Activated naive CD8-positive, alpha-beta T cell treated with anti-CD3 and anti-CD28 coated beads for 36 hours (primary cell): ENCODE results near the gene TGFBR3L. TPM values are rescaled to one million over a fixed set of nuclear protein-coding genes. Genes with fewer than 3 reads are reported as not detected.

Experiments
- DNase-seq: peaks from one replicate; pipeline ENCODE4 v3.0.0; 2021
- H3K27ac Mint-ChIP-seq: one replicate; pipeline ENCODE4 v1.8.0; 2022; ENCODE audit warnings: mild to moderate bottlenecking, moderate library complexity, mixed read lengths
- H3K27me3 Mint-ChIP-seq: one replicate; pipeline ENCODE4 v1.8.0; 2022; ENCODE audit warnings: mild to moderate bottlenecking, mixed read lengths
- H3K36me3 Mint-ChIP-seq: one replicate; pipeline ENCODE4 v1.8.0; 2021; ENCODE audit warnings: mild to moderate bottlenecking, mixed read lengths
- H3K4me1 Mint-ChIP-seq: one replicate; pipeline ENCODE4 v1.8.0; 2021; ENCODE audit warnings: mixed read lengths
- H3K4me3 Mint-ChIP-seq: one replicate; pipeline ENCODE4 v1.8.0; 2022; ENCODE audit warnings: mild to moderate bottlenecking, moderate library complexity, mixed read lengths
- H3K9me3 Mint-ChIP-seq: one replicate; pipeline ENCODE4 v1.8.0; 2022; ENCODE audit warnings: mixed read lengths
- total RNA-seq, 2 experiments: library from RNA; stranded (reverse); gene quantifications; one replicate each; pipeline ENCODE4 v1.2.3, GENCODE V29; 2021

TGFBR3L gene
- total RNA-seq, 2 experiments from 2014 or later: 2.1 to 3.2 TPM

DNA sequence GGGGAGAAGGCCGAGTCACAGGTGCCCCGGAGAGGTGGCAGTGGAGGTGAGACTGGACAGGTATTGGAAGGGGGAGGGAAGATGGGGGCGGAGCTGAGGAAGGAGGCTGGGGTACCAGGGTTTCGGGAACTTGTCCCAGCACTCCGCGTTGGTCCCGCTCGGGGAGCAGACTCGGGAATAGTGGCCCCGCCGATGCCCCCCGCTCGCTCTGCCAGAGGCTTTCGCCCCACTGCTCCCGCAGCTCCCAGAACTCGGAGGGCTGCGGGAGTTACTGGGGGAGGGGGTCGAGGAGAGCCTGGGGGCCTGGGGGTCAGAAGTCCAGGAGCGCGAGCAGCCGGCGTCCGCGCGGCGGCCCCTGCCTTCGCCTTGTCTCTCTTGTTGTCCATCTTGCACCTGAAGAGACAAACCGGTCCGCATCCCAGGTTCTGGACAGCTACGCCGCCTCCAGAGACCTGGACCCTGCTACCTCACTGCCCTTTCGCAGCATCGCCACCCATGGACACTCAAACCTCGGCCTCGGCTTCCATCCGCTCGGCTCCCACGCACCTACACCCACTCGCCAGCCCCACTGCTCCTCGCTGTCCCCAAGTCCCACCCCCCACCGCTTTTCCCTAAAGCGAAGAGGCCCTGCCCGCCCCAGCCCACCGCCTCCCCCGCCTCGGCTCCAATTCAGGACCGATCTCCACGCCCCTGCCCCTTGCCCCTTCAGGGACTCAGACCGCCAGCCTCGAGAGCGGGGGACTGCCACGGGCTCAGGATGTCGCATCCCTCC is 41.1 kb upstream of the TGFBR3L start:
- H3K9me3 Mint-ChIP-seq: no peaks in the 10 kb centered on the region
- H3K36me3 Mint-ChIP-seq: no peaks in the 10 kb centered on the region
- no peak for DNase-seq
- peaks cover 45% of the 10 kb centered on the region for H3K27me3 Mint-ChIP-seq
- H3K27ac Mint-ChIP-seq: no peak overlapping the region
- peak overlapping the region; percentile 72 for H3K4me3 Mint-ChIP-seq
- H3K4me1 Mint-ChIP-seq: peaks cover 26% of the 10 kb centered on the region

- H3K9me3 Mint-ChIP-seq: no peaks in the 10 kb centered on the region
- H3K4me3 Mint-ChIP-seq: peak within 1 kb of the TSS; percentile 72
- H3K27ac Mint-ChIP-seq: no peak within 1 kb of the TSS
- peak; percentile 33 for DNase-seq
- peaks cover 45% of the 10 kb centered on the region for H3K27me3 Mint-ChIP-seq
- peaks cover 24% of the 10 kb centered on the region for H3K4me1 Mint-ChIP-seq
- H3K36me3 Mint-ChIP-seq: no peaks in the 10 kb centered on the region
Measured at GRCh38 chr19:7874076-7874896, 40.3 kb upstream of the TGFBR3L start, which contains the start of gene PRR36. PRR36 (minus strand) TSS chr19:7874390; CDS start chr19:7873689, 701 bp downstream.

- H3K9me3 Mint-ChIP-seq: no peaks in the 10 kb centered on the region
- peaks cover 24% of the 10 kb centered on the region for H3K4me1 Mint-ChIP-seq
- no peaks in the 10 kb centered on the region for H3K36me3 Mint-ChIP-seq
- H3K27me3 Mint-ChIP-seq: peaks cover 45% of the 10 kb centered on the region
- no peak overlapping the region for H3K27ac Mint-ChIP-seq
- DNase-seq: no peak
- peak overlapping the region; percentile 40 for H3K4me3 Mint-ChIP-seq
Measured at GRCh38 chr19:7874897-7875273, 39.7 kb upstream of the TGFBR3L start.

DNA sequence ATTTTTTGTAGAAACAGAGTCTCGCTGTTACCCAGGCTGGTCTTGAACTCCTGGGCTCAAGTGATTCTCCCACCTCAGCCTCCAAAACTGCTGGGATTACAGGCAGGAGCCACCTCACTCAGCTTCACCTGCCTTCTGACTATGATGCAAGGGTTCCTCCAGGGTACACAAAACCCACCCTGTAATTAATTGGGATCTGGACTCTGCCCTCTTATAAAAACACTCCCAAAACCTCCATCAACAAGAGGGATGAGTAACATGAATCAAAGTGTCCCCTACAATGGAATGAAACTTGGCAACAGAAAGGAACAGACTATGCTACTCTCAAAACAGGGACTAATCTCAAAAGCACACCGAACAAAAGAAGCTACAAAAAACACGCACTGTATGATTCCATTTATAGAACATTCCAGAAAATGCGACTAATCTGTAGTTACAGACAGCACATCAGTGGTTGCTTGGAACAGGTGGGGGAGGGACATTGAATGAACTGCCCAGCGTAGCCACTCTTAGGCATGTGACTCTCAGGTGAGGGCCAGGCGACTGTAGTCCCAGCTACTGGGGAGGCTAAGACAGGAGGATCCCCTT is 37.3 kb upstream of the TGFBR3L start:
- Mint-ChIP-seq H3K9me3 (no peaks in the 10 kb centered on the region), H3K4me1 (peaks cover 7% of the 10 kb centered on the region), H3K27me3 (peaks cover 29% of the 10 kb centered on the region), H3K4me3 (no peak overlapping the region), H3K27ac (no peak overlapping the region), H3K36me3 (no peaks in the 10 kb centered on the region)
- no peak for DNase-seq

GRCh38 chr19:7879111-7879807 is 35.4 kb upstream of the TGFBR3L start:
- no peaks in the 10 kb centered on the region for H3K36me3 Mint-ChIP-seq
- H3K27me3 Mint-ChIP-seq: peaks cover 16% of the 10 kb centered on the region
- H3K27ac Mint-ChIP-seq: no peak overlapping the region
- H3K4me1 Mint-ChIP-seq: peaks cover 4% of the 10 kb centered on the region
- no peak for DNase-seq
- no peak overlapping the region for H3K4me3 Mint-ChIP-seq
- H3K9me3 Mint-ChIP-seq: no peaks in the 10 kb centered on the region

DNA sequence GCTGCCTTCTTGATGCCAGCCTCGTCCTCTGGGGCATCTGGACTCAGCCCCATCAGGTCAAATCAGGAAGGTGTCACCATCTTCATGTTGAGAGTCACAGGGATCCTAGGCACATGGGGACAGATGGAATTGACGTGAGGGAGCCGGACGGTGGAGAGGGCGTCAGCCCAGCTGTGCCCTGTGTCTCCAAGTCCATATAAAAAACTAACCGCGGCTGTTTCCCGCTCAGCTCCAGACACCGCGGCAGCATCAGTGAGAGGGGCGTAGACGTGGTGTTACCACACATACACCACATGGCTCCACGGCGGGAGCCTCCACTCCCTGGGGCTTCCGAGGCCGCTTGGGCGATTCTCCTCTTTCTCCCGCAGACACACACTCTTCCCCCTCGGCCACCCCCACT is 34.8 kb upstream of the TGFBR3L start:
- H3K9me3 Mint-ChIP-seq: no peaks in the 10 kb centered on the region
- H3K27ac Mint-ChIP-seq: no peak overlapping the region
- H3K4me1 Mint-ChIP-seq: peaks cover 2% of the 10 kb centered on the region

DNA sequence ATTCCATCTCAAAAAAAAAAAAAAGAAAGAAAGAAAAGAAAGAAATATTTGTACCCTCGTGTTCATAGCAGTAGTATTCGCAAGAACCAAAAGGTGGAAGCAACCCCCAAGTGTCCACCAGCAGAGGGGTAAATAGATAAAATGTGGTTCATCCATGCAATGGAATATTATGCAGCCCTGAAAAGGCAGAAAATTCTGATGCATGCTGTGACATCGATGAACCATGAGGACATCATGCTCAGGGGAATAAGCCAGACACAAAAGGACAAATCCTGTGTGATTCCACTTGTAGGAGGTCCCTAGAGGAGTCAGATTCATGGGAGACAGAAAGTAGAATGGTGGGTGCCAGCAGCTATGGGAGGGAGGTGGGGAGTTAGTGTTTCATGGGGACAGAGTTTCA is 32.7 kb upstream of the TGFBR3L start:
- H3K27me3 Mint-ChIP-seq: peaks cover 9% of the 10 kb centered on the region
- no peak overlapping the region for H3K27ac Mint-ChIP-seq
- H3K4me3 Mint-ChIP-seq: no peak overlapping the region
- H3K4me1 Mint-ChIP-seq: no peaks in the 10 kb centered on the region
- H3K9me3 Mint-ChIP-seq: no peaks in the 10 kb centered on the region
- no peaks in the 10 kb centered on the region for H3K36me3 Mint-ChIP-seq
- DNase-seq: no peak

More for the DNA sequence above, 34.8 kb upstream of the TGFBR3L start:
- DNase-seq: no peak
- Mint-ChIP-seq H3K27me3 (peaks cover 11% of the 10 kb centered on the region), H3K36me3 (no peaks in the 10 kb centered on the region), H3K4me3 (no peak overlapping the region)

GRCh38 chr19:7883105-7883504 is 31.5 kb upstream of the TGFBR3L start:
- Mint-ChIP-seq H3K4me1 (no peaks in the 10 kb centered on the region), H3K9me3 (no peaks in the 10 kb centered on the region), H3K27me3 (peaks cover 12% of the 10 kb centered on the region), H3K36me3 (no peaks in the 10 kb centered on the region), H3K27ac (no peak overlapping the region), H3K4me3 (no peak overlapping the region)
- DNase-seq: no peak

DNA sequence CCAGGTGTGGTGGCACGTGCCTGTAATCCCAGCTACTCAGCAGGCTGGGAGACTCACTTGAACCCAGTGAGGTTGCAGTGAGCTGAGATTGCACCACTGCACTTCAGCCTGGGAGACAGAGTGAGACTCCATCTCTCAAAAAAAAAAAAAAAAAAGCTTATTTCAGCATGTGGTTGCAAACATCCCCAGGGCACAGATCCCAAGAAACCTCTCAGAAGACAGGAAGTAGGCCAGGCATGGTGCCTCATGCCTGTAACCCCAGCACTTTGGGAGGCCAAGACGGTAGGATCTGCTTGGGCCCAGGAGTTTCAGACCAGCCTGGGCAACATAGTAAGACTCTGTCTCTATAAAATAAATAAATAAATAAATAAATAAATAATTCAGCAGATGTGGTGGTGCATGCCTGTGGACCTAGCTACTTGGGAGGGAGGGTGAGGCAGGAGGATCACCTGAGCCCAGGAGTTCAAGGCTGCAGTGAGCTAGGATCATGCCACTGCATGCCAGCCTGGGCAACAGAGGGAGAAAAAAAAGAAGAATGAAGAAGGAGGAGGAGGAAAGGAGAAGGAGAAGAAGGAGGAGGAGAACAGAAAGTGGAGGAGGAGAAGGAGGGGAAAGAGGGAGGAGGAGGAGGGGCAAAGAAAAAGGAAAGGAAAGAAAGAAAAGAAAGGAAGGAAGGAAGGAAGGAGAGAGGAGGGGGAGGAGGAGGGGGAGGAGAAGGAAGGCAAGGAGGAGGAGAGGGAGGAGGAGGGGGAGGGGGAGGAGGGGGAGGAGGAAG is 30.6 kb upstream of the TGFBR3L start:
- no peak for DNase-seq
- H3K9me3 Mint-ChIP-seq: no peaks in the 10 kb centered on the region
- H3K4me1 Mint-ChIP-seq: no peaks in the 10 kb centered on the region
- no peaks in the 10 kb centered on the region for H3K36me3 Mint-ChIP-seq
- H3K27ac Mint-ChIP-seq: no peak overlapping the region
- H3K27me3 Mint-ChIP-seq: peaks cover 16% of the 10 kb centered on the region
- H3K4me3 Mint-ChIP-seq: no peak overlapping the region

DNA sequence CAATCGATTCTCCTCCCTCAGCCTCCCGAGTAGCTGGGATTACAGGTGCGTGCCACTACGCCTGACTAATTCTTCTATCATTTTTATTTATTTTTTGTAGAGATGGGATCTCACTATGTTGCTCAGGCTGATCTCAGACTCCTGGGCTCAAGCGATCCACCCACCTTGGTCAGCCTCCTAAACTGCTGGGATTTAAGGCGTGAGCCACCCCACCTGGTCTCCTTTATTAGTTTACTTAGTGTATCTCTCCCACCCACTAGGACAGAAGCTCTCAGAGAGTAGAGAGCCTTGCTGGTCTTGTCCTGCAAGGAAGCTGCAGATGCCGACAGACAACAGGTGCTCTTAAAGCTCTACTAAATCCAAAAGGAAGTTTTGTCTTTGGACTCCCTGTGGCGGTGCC is 28.8 kb upstream of the TGFBR3L start:
- no peak for DNase-seq
- H3K9me3 Mint-ChIP-seq: no peaks in the 10 kb centered on the region
- H3K27me3 Mint-ChIP-seq: peaks cover 30% of the 10 kb centered on the region
- no peaks in the 10 kb centered on the region for H3K36me3 Mint-ChIP-seq
- H3K4me3 Mint-ChIP-seq: no peak overlapping the region
- H3K4me1 Mint-ChIP-seq: no peaks in the 10 kb centered on the region
- no peak overlapping the region for H3K27ac Mint-ChIP-seq

- Mint-ChIP-seq H3K36me3 (no peaks in the 10 kb centered on the region), H3K4me1 (no peaks in the 10 kb centered on the region), H3K4me3 (no peak overlapping the region), H3K27me3 (peaks cover 45% of the 10 kb centered on the region), H3K9me3 (no peaks in the 10 kb centered on the region), H3K27ac (no peak overlapping the region)
- DNase-seq: no peak
Measured at GRCh38 chr19:7887408-7888144, 27.1 kb upstream of the TGFBR3L start.

DNA sequence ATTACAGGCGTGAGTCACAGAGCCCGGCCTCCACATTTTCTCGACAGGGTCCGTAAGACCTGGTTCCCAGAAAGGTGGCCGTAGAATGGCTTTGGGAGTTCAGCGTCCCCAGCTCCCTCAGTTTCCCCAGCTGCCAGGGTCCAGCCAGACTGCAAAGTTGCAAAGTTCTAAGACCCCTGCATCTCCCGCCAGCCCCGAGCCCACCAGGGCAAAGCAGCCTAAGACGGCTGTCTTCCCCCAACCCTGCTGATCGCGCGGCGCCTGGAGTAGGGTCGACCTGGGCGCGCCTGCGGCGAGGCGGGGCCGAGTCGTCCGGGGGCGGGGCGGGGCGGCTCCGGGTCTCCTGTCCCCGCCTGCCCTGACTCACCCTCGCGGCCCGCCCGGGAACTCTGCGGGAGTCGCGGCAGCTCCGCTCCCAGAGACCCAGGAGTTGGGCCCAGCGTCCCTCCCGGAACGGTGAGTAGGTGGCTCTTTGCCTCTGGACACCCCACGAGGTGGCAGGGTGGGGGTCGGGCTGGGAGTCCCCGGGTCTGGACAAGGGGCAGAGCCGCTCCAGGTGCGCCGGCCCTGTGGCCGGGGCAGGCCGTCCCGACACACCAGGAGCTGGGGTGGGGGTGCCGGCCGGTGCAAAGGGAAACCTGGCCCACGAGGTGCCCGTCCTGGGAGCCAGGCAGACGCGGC is 26.3 kb upstream of the TGFBR3L start, which contains the start of gene LRRC8E:
LRRC8E (plus strand) TSS at position 366 of the 681 bp plus-strand sequence. CDS start 7,094 bp downstream, outside the sequence.
- Mint-ChIP-seq H3K4me3 (no peak within 1 kb of the TSS), H3K4me1 (no peaks in the 10 kb centered on the region), H3K27ac (no peak within 1 kb of the TSS), H3K27me3 (peaks cover 52% of the 10 kb centered on the region), H3K9me3 (no peaks in the 10 kb centered on the region), H3K36me3 (no peaks in the 10 kb centered on the region)
- DNase-seq: peak; percentile 61

DNA sequence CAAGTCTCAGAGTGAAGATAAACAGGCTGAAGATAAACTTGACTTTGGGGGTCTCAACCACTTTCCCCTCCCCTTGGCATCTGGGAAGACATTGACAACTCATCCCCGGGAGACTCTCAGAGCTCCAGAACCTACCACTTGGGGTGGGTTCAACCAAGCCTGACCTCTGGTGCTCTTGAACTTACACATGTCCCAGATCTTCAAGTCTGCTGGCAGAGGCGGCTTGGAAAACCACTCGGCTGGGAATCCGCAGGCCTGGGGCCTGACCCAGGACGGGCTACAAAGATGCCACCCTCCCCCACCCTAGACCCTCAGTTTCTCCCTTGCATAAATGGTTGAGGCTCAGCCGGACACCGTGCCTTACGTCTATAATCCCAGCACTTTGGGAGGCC is 25.8 kb upstream of the TGFBR3L start:
- no peak for DNase-seq
- Mint-ChIP-seq H3K36me3 (no peaks in the 10 kb centered on the region), H3K4me3 (no peak overlapping the region), H3K27me3 (peaks cover 56% of the 10 kb centered on the region), H3K27ac (no peak overlapping the region), H3K9me3 (no peaks in the 10 kb centered on the region), H3K4me1 (peaks cover under 1% of the 10 kb centered on the region)
